NT2/D1 (cell line): ENCODE results near the gene KCNH5.

Experiments
- SUZ12 ChIP-seq: IDR thresholded peaks from 2 replicates; pipeline ENCODE4 v1.6.1; 2011; ENCODE audit not compliant: insufficient read length, insufficient read depth; ENCODE audit errors: extremely low read depth
- YY1 ChIP-seq: IDR thresholded peaks from 2 replicates; pipeline ENCODE4 v1.6.1; 2011; ENCODE audit not compliant: insufficient read length, insufficient read depth
- ZNF274 ChIP-seq: IDR thresholded peaks from 2 replicates; pipeline ENCODE4 v1.6.1; 2011; ENCODE audit warnings: mild to moderate bottlenecking, low read depth, low read length

DNA sequence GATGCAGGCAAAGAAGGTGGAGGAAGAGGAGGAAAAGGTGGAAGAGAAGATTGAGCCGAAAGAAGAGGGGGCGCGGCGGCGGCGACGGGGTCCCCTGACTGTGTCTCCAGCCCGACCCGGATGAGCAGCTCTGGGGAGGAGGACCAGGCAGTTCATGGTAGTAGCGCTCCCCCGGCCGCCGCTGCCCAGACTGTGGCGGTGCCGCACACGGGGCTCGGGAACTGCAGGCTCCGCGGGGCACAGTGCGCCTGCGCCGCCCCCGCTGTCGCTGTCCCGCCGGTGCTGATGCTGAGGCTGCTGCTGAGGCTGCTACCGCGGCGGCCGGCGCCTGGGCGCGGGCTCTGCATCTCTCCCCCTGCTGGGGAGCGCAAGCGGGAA is at the start of gene KCNH5:
- TF ChIP-seq YY1: no peak
- TF ChIP-seq ZNF274: no peak
- no peak for TF ChIP-seq SUZ12
